HEK293 (cell line): ENCODE results near the gene GHRL.

ENCODE experiments used
- CTCF ChIA-PET: fragments of 350-600 bp; formaldehyde crosslinking; extraction: SDS; loops from one replicate; lab custom pipeline; 2021; ENCODE audit warnings: antibody characterized with exemption; lab: Yijun Ruan, JAX
- POLR2A ChIA-PET: fragments of 300-600 bp; formaldehyde crosslinking; extraction: SDS; loops from one replicate; lab custom pipeline; 2020; ENCODE audit warnings: antibody characterized with exemption, inconsistent platforms; lab: Yijun Ruan, JAX
- H3K27ac ChIP-seq: fragments of 200-500 bp; sonication (Bioruptor generic); 2 replicates; pipeline ENCODE4 v1.5.1; 2014; ENCODE audit warnings: low read depth, low read length, control low read depth, inconsistent platforms; ENCODE audit errors: extremely low read depth
- H3K36me3 ChIP-seq, 2 experiments: fragments of 200-500 bp in 1 of 2; sonication (Bioruptor generic) in 1 of 2; 1 replicate in 1 of 2; 2 replicates in 1 of 2; pipeline ENCODE4 v1.5.1; 2014 to 2017; ENCODE audit warnings: inconsistent platforms in 2 of 2, low read length in 2 of 2; ENCODE audit not compliant: control insufficient read depth in 2 of 2, insufficient read depth in 1 of 2
- H3K4me1 ChIP-seq: fragments of 200-500 bp; sonication (Bioruptor generic); 2 replicates; pipeline ENCODE4 v1.5.1; 2014; ENCODE audit warnings: mild to moderate bottlenecking, low read length, inconsistent platforms; ENCODE audit not compliant: control insufficient read depth, insufficient read depth
- H3K4me3 ChIP-seq: 2 replicates; pipeline ENCODE4 v1.5.1; 2011; ENCODE audit warnings: low read depth, mild to moderate bottlenecking, control low read depth, low read length, moderate library complexity
- H3K9me3 ChIP-seq: fragments of 200-500 bp; sonication (Bioruptor generic); 2 replicates; pipeline ENCODE4 v1.5.1; 2014; ENCODE audit warnings: low read depth, low read length, inconsistent platforms; ENCODE audit not compliant: control insufficient read depth, insufficient read depth
- AEBP2 ChIP-seq: fragments of 450-650 bp; formaldehyde crosslinking; IDR thresholded peaks from 2 replicates; pipeline ENCODE4 v1.5.1; 2016; ENCODE audit warnings: missing biosample characterization, missing genetic modification characterization, borderline replicate concordance
- KLF16 ChIP-seq: fragments of 450-650 bp; formaldehyde crosslinking; IDR thresholded peaks from 2 replicates; pipeline ENCODE4 v1.5.1; 2017; ENCODE audit warnings: missing biosample characterization, missing genetic modification characterization
- KLF8 ChIP-seq: fragments of 450-650 bp; formaldehyde crosslinking; IDR thresholded peaks from 2 replicates; pipeline ENCODE4 v1.5.1; 2016; ENCODE audit warnings: missing biosample characterization, missing genetic modification characterization
- SCRT2 ChIP-seq: fragments of 450-650 bp; formaldehyde crosslinking; IDR thresholded peaks from 2 replicates; pipeline ENCODE4 v1.5.1; 2016; ENCODE audit warnings: missing biosample characterization, missing genetic modification characterization
- ZFHX2 ChIP-seq: fragments of 450-650 bp; formaldehyde crosslinking; conservative IDR thresholded peaks from 2 replicates; pipeline ENCODE4 v1.5.1; 2016; ENCODE audit warnings: missing biosample characterization, missing genetic modification characterization
- ZFP3 ChIP-seq: fragments of 450-650 bp; formaldehyde crosslinking; IDR thresholded peaks from 2 replicates; pipeline ENCODE4 v1.5.1; 2016; ENCODE audit warnings: low read depth, missing biosample characterization, missing genetic modification characterization
- ZNF132 ChIP-seq: fragments of 450-650 bp; formaldehyde crosslinking; IDR thresholded peaks from 2 replicates; pipeline ENCODE4 v1.5.1; 2017; ENCODE audit warnings: missing biosample characterization, missing genetic modification characterization, borderline replicate concordance
- ZNF140 ChIP-seq: fragments of 450-650 bp; formaldehyde crosslinking; IDR thresholded peaks from 2 replicates; pipeline ENCODE4 v1.5.1; 2016; ENCODE audit warnings: missing biosample characterization, missing genetic modification characterization
- ZNF184 ChIP-seq: fragments of 450-650 bp; IDR thresholded peaks from 2 replicates; pipeline ENCODE4 v1.5.1; 2018; ENCODE audit warnings: missing biosample characterization, mild to moderate bottlenecking, missing genetic modification characterization
- ZNF280C ChIP-seq: fragments of 450-650 bp; formaldehyde crosslinking; IDR thresholded peaks from 2 replicates; pipeline ENCODE4 v1.5.1; 2016; ENCODE audit warnings: missing biosample characterization, missing genetic modification characterization
- ZNF335 ChIP-seq: fragments of 450-650 bp; formaldehyde crosslinking; conservative IDR thresholded peaks from 2 replicates; pipeline ENCODE4 v1.5.1; 2016; ENCODE audit warnings: missing biosample characterization, missing genetic modification characterization
- ZNF350 ChIP-seq: fragments of 450-650 bp; formaldehyde crosslinking; IDR thresholded peaks from 2 replicates; pipeline ENCODE4 v1.5.0; 2017; ENCODE audit warnings: missing biosample characterization, mild to moderate bottlenecking, missing genetic modification characterization
- ZNF37A ChIP-seq: fragments of 450-650 bp; IDR thresholded peaks from 2 replicates; pipeline ENCODE4 v1.5.1; 2018; ENCODE audit warnings: missing biosample characterization, missing genetic modification characterization
- ZNF416 ChIP-seq: fragments of 450-650 bp; formaldehyde crosslinking; IDR thresholded peaks from 2 replicates; pipeline ENCODE4 v1.5.1; 2016; ENCODE audit warnings: missing biosample characterization, missing genetic modification characterization
- ZNF423 ChIP-seq: fragments of 450-650 bp; formaldehyde crosslinking; IDR thresholded peaks from 2 replicates; pipeline ENCODE4 v1.5.1; 2016; ENCODE audit warnings: missing biosample characterization, missing genetic modification characterization
- ZNF433 ChIP-seq: fragments of 450-650 bp; formaldehyde crosslinking; IDR thresholded peaks from 2 replicates; pipeline ENCODE4 v1.5.1; 2016; ENCODE audit warnings: missing biosample characterization, missing genetic modification characterization, low read depth
- ZNF585B ChIP-seq: fragments of 450-650 bp; formaldehyde crosslinking; IDR thresholded peaks from 2 replicates; pipeline ENCODE4 v1.5.1; 2016; ENCODE audit warnings: missing biosample characterization, missing genetic modification characterization
- ZNF660 ChIP-seq: fragments of 450-650 bp; IDR thresholded peaks from 2 replicates; pipeline ENCODE4 v1.5.1; 2018; ENCODE audit warnings: missing biosample characterization, mild to moderate bottlenecking, missing genetic modification characterization
- ZNF677 ChIP-seq: fragments of 450-650 bp; IDR thresholded peaks from 2 replicates; pipeline ENCODE4 v1.5.0; 2018; ENCODE audit warnings: missing biosample characterization, mild to moderate bottlenecking, missing genetic modification characterization, moderate library complexity
- ZNF768 ChIP-seq: fragments of 450-650 bp; formaldehyde crosslinking; IDR thresholded peaks from 2 replicates; pipeline ENCODE4 v1.5.1; 2018; ENCODE audit warnings: missing biosample characterization, mild to moderate bottlenecking, missing genetic modification characterization
- ZNF791 ChIP-seq: fragments of 450-650 bp; formaldehyde crosslinking; IDR thresholded peaks from 2 replicates; pipeline ENCODE4 v1.5.1; 2016; ENCODE audit warnings: missing biosample characterization, missing genetic modification characterization
- ZSCAN16 ChIP-seq: fragments of 450-650 bp; formaldehyde crosslinking; IDR thresholded peaks from 2 replicates; pipeline ENCODE4 v1.5.1; 2016; ENCODE audit warnings: missing biosample characterization, missing genetic modification characterization
- TF ChIP-seq, protein P1 (sequence below): sonication (generic); formaldehyde crosslinking; IDR thresholded peaks from 2 replicates; pipeline ENCODE4 v1.8.1; 2022; ENCODE audit warnings: mild to moderate bottlenecking, moderate library complexity, missing genetic modification reagents
- TF ChIP-seq, protein P2 (sequence below): fragments of 450-650 bp; formaldehyde crosslinking; IDR thresholded peaks from 2 replicates; pipeline ENCODE4 v1.5.1; 2016; ENCODE audit warnings: missing biosample characterization, missing genetic modification characterization
- TF ChIP-seq, protein P3 (sequence below): fragments of 450-650 bp; formaldehyde crosslinking; IDR thresholded peaks from 2 replicates; pipeline ENCODE4 v1.5.1; 2016; ENCODE audit warnings: missing biosample characterization, missing genetic modification characterization
- TF ChIP-seq, protein P4 (sequence below): fragments of 450-650 bp; formaldehyde crosslinking; IDR thresholded peaks from 2 replicates; pipeline ENCODE4 v1.5.1; 2016; ENCODE audit warnings: missing biosample characterization, missing genetic modification characterization

GHRL gene

DNA sequence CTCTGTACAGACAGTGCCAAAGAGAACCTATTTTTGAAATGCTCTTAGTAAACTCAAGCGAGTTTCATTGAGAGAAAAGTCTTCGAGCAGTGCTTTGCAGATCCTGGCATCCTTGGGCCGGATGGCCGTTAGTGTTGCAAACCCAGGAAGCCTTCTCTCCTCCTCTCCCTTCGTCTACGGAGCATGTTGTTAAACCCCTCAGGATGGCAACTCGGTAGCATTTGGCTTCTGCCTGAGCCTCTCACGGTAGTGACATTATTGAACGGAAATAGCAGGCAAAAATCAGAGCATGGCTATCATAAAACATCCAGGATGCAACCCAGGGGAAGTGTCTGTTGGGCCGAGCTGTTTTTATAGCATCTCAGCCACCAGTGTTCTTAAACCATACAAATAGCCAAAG is 34.8 kb upstream of the GHRL start:
- no peak overlapping the region for H3K27ac ChIP-seq
- TF ChIP-seq ZNF423 (tag by site-specific recombination) (no peak), KLF16 (no peak), ZNF791 (tag by site-specific recombination) (no peak), ZFP3 (no peak), ZNF140 (tag by site-specific recombination) (no peak), ZNF280C (no peak), ZNF37A (tag by site-specific recombination) (no peak), ZNF768 (no peak), ZNF660 (tag by site-specific recombination) (no peak), ZNF677 (tag by site-specific recombination) (no peak), AEBP2 (tag by site-specific recombination) (no peak), ZNF350 (no peak), ZNF132 (no peak), KLF8 (tag by site-specific recombination) (no peak), ZNF416 (no peak)
- TF ChIP-seq, protein P1, sequence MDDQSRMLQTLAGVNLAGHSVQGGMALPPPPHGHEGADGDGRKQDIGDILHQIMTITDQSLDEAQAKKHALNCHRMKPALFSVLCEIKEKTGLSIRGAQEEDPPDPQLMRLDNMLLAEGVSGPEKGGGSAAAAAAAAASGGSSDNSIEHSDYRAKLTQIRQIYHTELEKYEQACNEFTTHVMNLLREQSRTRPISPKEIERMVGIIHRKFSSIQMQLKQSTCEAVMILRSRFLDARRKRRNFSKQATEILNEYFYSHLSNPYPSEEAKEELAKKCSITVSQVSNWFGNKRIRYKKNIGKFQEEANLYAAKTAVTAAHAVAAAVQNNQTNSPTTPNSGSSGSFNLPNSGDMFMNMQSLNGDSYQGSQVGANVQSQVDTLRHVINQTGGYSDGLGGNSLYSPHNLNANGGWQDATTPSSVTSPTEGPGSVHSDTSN (CRISPR knock-in tag): no peak
- TF ChIP-seq, protein P2, sequence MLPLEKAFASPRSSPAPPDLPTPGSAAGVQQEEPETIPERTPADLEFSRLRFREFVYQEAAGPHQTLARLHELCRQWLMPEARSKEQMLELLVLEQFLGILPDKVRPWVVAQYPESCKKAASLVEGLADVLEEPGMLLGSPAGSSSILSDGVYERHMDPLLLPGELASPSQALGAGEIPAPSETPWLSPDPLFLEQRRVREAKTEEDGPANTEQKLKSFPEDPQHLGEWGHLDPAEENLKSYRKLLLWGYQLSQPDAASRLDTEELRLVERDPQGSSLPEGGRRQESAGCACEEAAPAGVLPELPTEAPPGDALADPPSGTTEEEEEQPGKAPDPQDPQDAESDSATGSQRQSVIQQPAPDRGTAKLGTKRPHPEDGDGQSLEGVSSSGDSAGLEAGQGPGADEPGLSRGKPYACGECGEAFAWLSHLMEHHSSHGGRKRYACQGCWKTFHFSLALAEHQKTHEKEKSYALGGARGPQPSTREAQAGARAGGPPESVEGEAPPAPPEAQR: no peak
- TF ChIP-seq, protein P3, sequence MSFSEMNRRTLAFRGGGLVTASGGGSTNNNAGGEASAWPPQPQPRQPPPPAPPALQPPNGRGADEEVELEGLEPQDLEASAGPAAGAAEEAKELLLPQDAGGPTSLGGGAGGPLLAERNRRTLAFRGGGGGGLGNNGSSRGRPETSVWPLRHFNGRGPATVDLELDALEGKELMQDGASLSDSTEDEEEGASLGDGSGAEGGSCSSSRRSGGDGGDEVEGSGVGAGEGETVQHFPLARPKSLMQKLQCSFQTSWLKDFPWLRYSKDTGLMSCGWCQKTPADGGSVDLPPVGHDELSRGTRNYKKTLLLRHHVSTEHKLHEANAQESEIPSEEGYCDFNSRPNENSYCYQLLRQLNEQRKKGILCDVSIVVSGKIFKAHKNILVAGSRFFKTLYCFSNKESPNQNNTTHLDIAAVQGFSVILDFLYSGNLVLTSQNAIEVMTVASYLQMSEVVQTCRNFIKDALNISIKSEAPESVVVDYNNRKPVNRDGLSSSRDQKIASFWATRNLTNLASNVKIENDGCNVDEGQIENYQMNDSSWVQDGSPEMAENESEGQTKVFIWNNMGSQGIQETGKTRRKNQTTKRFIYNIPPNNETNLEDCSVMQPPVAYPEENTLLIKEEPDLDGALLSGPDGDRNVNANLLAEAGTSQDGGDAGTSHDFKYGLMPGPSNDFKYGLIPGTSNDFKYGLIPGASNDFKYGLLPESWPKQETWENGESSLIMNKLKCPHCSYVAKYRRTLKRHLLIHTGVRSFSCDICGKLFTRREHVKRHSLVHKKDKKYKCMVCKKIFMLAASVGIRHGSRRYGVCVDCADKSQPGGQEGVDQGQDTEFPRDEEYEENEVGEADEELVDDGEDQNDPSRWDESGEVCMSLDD: no peak
- ChIA-PET CTCF (no interaction called here), POLR2A (no interaction called here)
- H3K9me3 ChIP-seq: no peaks in the 10 kb centered on the region
- no peaks in the 10 kb centered on the region for H3K4me1 ChIP-seq
- no peak overlapping the region for H3K4me3 ChIP-seq
- no peaks in the 10 kb centered on the region for H3K36me3 ChIP-seq

- POLR2A ChIA-PET: interaction anchor here (0.7 kb wide), 1 partner anchor 322 kb away, joined by 4 read pairs; no protein-coding TSS in a partner anchor
- TF ChIP-seq ZFHX2 (tag by site-specific recombination): peak; percentile 41
- no peak for TF ChIP-seq ZNF768
- TF ChIP-seq ZSCAN16 (tag by site-specific recombination): no peak
- TF ChIP-seq ZNF585B (tag by site-specific recombination): no peak
- no peak for TF ChIP-seq SCRT2 (tag by site-specific recombination)
- TF ChIP-seq ZNF433 (tag by site-specific recombination): no peak
- no peak for TF ChIP-seq ZNF335 (tag by site-specific recombination)
- no peak for TF ChIP-seq ZNF140 (tag by site-specific recombination)
- no peak for TF ChIP-seq ZNF184 (tag by site-specific recombination)
- TF ChIP-seq, protein P4, sequence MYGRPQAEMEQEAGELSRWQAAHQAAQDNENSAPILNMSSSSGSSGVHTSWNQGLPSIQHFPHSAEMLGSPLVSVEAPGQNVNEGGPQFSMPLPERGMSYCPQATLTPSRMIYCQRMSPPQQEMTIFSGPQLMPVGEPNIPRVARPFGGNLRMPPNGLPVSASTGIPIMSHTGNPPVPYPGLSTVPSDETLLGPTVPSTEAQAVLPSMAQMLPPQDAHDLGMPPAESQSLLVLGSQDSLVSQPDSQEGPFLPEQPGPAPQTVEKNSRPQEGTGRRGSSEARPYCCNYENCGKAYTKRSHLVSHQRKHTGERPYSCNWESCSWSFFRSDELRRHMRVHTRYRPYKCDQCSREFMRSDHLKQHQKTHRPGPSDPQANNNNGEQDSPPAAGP (tag by site-specific recombination): no peak
Observed at GRCh38 chr3:10322352-10322710, 29.6 kb upstream of the GHRL start.

More at GRCh38 chr3:10322352-10322710, 29.6 kb upstream of the GHRL start:
- Histone ChIP-seq H3K36me3 (peaks cover 9 to 22% of the 10 kb centered on the region in 2 experiments; a peak in 2 of 3 replicates), H3K4me1 (no peaks in the 10 kb centered on the region), H3K9me3 (no peaks in the 10 kb centered on the region), H3K4me3 (no peak overlapping the region), H3K27ac (no peak overlapping the region)
- CTCF ChIA-PET: interaction anchor here (0.6 to 1.2 kb wide), 10 partner anchors 9 to 611 kb away, joined by 3 to 5 read pairs (median 3); no protein-coding TSS in a partner anchor
